Mucosa of stomach (tissue), 1 donor: ENCODE measurements around the gene DNAH10.

Experiments used
- H3K27me3 ChIP-seq: one replicate; pipeline ENCODE4 v1.7.0; 2013; ENCODE audit warnings: mild to moderate bottlenecking, low read length; ENCODE audit not compliant: control insufficient read depth, insufficient read depth
- H3K36me3 ChIP-seq: one replicate; pipeline ENCODE4 v1.7.0; 2013; ENCODE audit warnings: low read length; ENCODE audit not compliant: control insufficient read depth, insufficient read depth
- H3K4me1 ChIP-seq: one replicate; pipeline ENCODE4 v1.7.0; 2013; ENCODE audit warnings: mild to moderate bottlenecking, low read length; ENCODE audit not compliant: control insufficient read depth, insufficient read depth
- H3K4me3 ChIP-seq: one replicate; pipeline ENCODE4 v1.7.0; 2013; ENCODE audit warnings: low read length
- H3K9ac ChIP-seq: one replicate; pipeline ENCODE4 v1.7.0; 2013; ENCODE audit warnings: mild to moderate bottlenecking, low read length, moderate library complexity
- H3K9me3 ChIP-seq: one replicate; pipeline ENCODE4 v1.7.0; 2013; ENCODE audit warnings: mild to moderate bottlenecking, low read length, moderate library complexity; ENCODE audit not compliant: control insufficient read depth
- donor health status: Pancreatic carcinoma.

DNAH10 gene

DNA sequence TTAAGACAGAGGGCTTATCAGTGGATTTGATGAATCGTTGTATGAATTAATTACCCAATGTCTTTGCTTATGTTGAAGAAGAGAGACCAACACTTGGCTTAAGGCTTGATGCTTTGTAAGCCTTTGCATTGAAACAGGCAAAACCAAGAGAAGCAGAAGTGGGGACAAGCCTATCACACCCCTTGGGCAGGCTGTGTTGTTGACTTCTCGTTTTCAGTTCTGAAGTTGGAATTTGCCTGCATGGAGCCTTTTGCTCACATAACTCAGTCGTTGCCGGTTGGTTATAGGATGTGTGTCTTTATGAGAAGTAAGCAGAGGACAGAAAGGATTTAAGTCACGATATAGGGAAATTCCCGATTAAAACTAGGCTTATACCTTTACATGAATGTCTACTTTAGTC is 115.9 kb downstream of the DNAH10 start:
- H3K4me1 ChIP-seq: no peaks in the 10 kb centered on the region
- H3K9me3 ChIP-seq: no peaks in the 10 kb centered on the region
- no peak overlapping the region for H3K4me3 ChIP-seq
- no peak overlapping the region for H3K9ac ChIP-seq
- H3K36me3 ChIP-seq: no peaks in the 10 kb centered on the region
- no peaks in the 10 kb centered on the region for H3K27me3 ChIP-seq

DNA sequence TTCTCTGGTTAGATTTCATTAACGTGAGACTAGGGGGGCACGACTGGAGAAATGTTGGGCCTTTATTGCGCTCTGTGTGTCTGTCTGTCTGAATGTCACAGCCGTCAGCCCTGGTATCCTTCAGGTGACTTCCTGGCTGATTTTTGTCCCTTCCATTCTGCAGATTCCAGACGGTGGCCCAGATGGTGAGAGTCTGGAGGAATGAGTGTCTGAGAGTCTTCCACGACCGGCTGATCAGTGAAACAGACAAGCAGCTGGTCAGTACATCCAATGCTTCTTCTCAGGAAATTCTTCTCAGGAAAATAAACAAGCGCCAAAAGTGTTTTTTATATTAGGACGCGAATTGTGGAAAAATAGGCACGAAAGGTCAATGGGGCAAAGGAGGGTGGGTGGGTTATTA is 117.0 kb downstream of the DNAH10 start:
- Histone ChIP-seq H3K4me3 (no peak overlapping the region), H3K9ac (no peak overlapping the region), H3K36me3 (no peaks in the 10 kb centered on the region), H3K9me3 (no peaks in the 10 kb centered on the region), H3K27me3 (no peaks in the 10 kb centered on the region), H3K4me1 (no peaks in the 10 kb centered on the region)

DNA sequence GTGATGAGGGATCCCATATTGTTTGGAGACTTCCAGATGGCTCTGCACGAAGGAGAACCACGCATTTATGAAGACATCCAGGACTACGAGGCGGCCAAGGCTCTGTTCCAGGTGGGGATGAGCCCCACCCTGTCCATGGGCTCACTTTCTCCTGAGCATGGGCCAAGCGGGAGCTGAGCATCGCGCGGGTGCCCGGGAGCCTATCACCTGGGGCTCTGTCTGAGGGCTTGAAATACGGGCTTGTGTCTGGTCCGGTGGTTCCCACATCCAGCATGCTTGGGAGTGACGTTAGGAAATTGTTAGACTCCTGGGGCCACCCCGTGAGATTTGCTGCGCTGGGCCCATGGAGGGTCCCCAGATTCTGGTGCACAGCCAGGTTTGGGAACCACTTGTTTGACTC is 117.6 kb downstream of the DNAH10 start:
- Histone ChIP-seq H3K9me3 (no peaks in the 10 kb centered on the region), H3K4me1 (no peaks in the 10 kb centered on the region)

DNA sequence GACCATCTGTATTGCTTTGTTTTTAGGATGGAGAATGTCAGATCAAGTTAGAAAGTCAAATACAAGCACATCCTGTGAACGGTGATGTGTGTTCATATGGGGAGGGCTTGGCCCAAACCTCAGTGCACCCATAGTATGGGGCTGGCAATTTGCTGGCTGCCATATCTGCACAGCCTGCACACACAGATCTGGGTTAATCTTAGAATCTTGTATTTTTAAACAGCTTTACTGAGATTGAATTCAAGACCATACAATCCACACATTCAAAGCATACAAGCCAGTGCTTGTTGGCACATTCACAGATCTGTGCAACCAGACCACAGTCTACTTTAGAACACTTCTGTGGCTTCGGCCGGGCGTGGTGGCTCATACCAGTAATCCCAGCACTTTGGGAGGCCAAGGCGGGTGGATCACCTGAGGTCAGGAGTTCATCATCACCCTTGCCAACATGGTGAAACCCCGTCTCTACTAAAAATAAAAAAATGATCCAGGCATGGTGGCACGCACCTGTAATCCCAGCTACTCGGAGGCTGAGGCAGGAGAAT is 120.1 kb downstream of the DNAH10 start:
- Histone ChIP-seq H3K9ac (no peak overlapping the region), H3K9me3 (no peaks in the 10 kb centered on the region), H3K27me3 (no peaks in the 10 kb centered on the region), H3K36me3 (no peaks in the 10 kb centered on the region), H3K4me1 (peaks cover 9% of the 10 kb centered on the region), H3K4me3 (no peak overlapping the region)

More for the DNA sequence above, 117.6 kb downstream of the DNAH10 start:
- Histone ChIP-seq H3K4me3 (no peak overlapping the region), H3K9ac (no peak overlapping the region), H3K36me3 (no peaks in the 10 kb centered on the region), H3K27me3 (no peaks in the 10 kb centered on the region)

DNA sequence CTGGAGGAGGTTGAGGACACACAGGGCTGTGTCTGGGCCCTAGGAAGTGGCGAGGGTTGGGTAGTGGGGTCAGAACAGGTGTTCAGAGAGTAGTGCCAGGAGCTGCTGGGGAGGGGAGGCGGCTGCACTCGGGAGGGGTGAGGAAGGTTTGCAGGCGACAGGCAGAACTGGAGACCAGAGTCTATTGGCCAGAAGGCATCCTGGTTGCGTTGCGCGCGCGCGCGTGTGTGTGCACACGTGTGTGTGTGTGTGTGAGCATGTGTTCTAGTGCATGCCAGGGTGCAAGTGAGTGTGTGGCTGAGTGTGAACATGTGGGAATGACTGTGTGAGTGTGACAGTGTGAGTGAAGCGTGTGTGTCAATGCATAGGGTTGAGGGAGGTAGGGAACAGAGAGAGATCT is 124.2 kb downstream of the DNAH10 start:
- no peak overlapping the region for H3K9ac ChIP-seq
- no peaks in the 10 kb centered on the region for H3K9me3 ChIP-seq
- H3K36me3 ChIP-seq: no peaks in the 10 kb centered on the region
- H3K4me1 ChIP-seq: peaks cover 9% of the 10 kb centered on the region
- H3K4me3 ChIP-seq: no peak overlapping the region
- H3K27me3 ChIP-seq: peaks cover 6% of the 10 kb centered on the region

DNA sequence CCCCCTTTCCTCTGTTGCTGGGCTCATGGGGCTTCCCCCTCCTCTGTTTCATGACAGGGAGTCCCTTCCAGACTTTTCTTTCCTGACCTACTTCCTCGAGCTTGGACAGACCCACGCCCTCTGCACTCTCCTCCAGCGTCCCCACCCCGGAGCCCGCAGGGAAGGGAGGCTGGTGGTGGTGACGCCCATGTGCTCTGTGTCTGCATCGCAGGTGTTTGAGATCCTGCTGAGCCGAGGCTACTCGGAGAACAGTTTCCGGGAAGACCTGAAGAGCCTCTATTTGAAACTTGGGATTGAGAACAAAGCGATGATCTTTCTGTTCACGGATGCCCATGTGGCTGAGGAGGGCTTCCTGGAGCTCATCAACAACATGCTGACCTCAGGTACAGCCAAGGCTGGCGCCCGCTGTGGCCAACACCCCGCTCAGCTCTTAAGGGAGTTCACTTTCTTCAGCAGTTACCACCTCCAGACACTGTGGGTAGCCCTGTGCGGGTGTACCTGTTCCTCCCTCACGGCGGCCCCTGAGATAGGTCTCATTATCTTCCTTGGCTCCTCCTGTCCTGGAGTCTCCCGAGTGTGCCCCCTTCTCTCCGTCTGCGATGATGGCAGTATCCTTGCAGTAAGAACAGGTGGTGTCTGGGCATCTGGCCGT is 125.0 kb downstream of the DNAH10 start:
- Histone ChIP-seq H3K36me3 (no peaks in the 10 kb centered on the region), H3K4me1 (peaks cover 9% of the 10 kb centered on the region), H3K4me3 (no peak overlapping the region), H3K27me3 (peaks cover 8% of the 10 kb centered on the region), H3K9ac (no peak overlapping the region), H3K9me3 (no peaks in the 10 kb centered on the region)

DNA sequence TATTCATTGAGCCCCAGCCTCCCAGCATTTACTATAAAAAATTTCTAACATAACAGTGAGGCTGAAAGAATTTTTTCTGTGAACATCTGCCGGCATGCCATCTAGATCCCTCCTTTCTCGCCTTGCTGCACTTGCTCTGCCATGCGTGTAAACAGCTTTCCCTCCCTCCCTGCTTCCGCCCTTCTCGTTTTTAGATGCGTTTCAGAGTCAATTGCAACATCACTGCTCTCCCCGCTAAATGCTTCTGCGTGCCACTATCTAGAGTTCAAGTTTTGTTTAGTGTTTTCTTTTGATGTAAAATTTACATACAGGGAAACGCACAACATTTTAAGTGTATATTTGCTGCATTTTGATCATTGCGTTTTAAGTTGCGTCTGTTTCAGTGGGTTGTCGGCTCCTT is 126.9 kb downstream of the DNAH10 start:
- H3K9me3 ChIP-seq: no peaks in the 10 kb centered on the region
- peaks cover 16% of the 10 kb centered on the region for H3K27me3 ChIP-seq

DNA sequence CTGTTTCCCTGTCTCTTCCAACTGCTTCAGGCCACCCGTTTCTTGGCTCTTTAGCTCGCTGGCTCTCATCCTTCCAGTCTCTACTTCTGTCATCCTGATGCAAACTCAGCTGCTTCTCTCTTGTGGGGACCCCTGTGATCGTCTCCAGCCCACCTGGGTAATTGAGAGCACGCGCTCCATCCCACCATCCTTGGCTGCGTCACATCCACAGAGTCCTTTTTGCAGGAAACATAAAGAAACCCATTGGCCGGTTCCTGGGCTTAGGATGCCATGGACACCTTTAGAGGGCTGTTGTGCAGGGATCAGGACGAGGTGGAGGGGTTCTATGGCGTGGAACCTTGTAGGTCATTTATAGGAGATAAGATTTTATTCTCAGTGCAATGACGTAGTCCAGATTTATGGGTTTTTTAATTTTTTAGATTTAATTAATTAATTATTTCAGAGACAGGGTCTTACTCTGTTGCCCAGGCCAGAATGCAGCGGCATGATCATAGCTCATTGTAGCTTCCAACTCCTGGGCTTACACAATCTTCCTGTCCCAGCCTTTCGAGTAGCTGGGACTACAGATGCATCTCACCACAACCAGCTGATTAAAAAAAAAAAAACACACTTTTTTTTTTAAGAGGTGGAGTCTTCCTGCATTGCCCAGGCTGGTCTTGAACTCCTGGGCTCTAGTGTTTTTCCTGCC is 127.9 kb downstream of the DNAH10 start:
- H3K9ac ChIP-seq: no peak overlapping the region
- H3K36me3 ChIP-seq: no peaks in the 10 kb centered on the region
- H3K4me1 ChIP-seq: peaks cover 9% of the 10 kb centered on the region
- no peaks in the 10 kb centered on the region for H3K9me3 ChIP-seq
- H3K27me3 ChIP-seq: peaks cover 16% of the 10 kb centered on the region
- no peak overlapping the region for H3K4me3 ChIP-seq

More for the DNA sequence above, 126.9 kb downstream of the DNAH10 start:
- Histone ChIP-seq H3K36me3 (no peaks in the 10 kb centered on the region), H3K4me1 (peaks cover 9% of the 10 kb centered on the region), H3K9ac (no peak overlapping the region), H3K4me3 (no peak overlapping the region)

DNA sequence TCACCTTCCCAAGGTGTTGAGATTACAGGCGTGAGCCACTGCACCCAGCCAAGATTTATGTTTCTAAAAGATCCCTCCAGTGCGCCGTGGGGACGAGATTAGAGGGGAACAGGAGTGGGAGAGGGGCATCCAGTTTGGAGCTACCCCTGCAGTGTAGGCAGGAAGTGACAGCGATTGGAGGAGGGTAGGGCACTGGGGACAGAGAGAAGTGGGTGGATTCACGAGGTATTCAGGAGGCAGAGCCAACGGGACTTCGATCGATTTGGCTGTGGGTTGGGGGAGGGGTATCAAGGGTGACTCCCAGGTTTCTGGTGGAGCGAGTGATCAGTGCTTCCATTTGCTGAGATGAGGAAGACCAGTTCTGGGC is 128.4 kb downstream of the DNAH10 start:
- no peaks in the 10 kb centered on the region for H3K36me3 ChIP-seq
- H3K9me3 ChIP-seq: no peaks in the 10 kb centered on the region
- no peak overlapping the region for H3K9ac ChIP-seq
- H3K27me3 ChIP-seq: peaks cover 16% of the 10 kb centered on the region
- no peak overlapping the region for H3K4me3 ChIP-seq
- peaks cover 9% of the 10 kb centered on the region for H3K4me1 ChIP-seq

DNA sequence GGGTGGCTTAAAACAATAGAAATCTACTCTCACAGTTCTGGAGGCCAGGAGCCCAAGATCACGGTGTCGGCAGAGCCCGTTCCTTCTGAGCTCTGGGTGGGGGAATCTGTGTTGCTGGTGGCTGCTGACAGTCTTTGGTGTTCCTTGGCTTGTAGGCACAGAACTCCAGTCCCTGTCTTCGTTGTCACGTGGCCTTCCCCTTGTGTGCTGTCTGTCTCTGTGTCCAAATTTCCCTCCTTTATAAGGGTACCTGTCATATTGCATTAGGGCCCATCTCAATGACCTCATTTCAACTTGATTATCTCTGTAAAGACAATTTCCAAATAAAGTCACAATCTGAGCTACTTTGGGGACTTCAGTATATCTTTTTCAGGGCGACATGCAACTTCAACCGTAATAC is 128.9 kb downstream of the DNAH10 start:
- Histone ChIP-seq H3K4me1 (peaks cover 9% of the 10 kb centered on the region), H3K36me3 (no peaks in the 10 kb centered on the region), H3K4me3 (no peak overlapping the region), H3K9me3 (no peaks in the 10 kb centered on the region), H3K9ac (no peak overlapping the region), H3K27me3 (peaks cover 16% of the 10 kb centered on the region)

DNA sequence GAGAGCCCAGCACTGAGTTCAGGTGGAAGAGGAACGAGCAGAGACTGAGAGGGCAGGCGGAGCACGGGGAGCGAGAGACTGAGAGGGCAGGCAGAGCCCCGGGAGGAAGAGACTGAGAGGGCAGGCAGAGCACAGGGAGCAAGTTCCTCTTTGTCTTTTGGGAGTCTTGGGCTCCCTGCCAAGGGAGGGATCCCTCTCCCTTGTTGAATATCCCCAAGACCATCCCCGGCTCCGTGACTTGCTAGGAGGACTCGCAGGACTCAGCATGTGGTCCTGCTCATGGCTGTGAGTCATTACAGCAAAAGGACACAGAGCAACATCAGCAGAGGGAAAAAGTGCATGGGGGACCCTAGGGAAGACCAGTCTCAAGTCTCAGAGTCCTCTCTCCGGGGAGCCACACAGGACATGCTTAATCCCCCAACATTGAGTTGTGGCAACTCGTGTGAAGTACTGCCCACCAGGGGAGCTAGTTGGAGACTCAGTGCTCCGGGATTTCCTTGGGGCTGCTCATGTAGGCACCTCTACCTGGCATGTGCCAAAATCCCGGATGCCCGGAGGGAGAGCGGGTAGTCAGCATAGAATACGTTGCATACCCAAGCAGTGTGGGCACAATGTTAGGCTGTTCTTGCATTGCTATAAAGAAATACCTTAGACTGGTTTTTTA is 129.5 kb downstream of the DNAH10 start:
- H3K27me3 ChIP-seq: peaks cover 16% of the 10 kb centered on the region
- H3K9ac ChIP-seq: no peak overlapping the region
- H3K9me3 ChIP-seq: no peaks in the 10 kb centered on the region
- peaks cover 4% of the 10 kb centered on the region for H3K4me1 ChIP-seq
- H3K36me3 ChIP-seq: no peaks in the 10 kb centered on the region
- H3K4me3 ChIP-seq: no peak overlapping the region

DNA sequence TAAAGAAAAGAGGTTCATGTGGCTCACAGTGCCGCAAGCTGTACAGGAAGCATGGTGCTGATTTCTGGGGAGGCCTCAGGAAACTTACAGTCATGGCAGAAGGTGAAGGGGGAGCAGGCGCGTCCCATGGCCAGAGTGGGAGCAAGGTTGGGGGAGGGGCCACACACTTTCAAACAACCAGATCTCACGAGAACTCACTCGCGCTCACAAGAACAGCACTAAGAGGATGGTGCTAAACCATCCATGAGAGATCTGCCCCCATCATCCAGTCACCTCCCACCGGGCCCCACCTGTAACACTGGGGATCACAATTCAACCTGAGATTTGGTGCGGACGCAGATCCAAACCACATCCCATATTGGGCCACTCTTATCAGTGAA is 130.1 kb downstream of the DNAH10 start:
- Histone ChIP-seq H3K4me1 (no peaks in the 10 kb centered on the region), H3K27me3 (peaks cover 16% of the 10 kb centered on the region), H3K9me3 (no peaks in the 10 kb centered on the region), H3K9ac (no peak overlapping the region), H3K36me3 (no peaks in the 10 kb centered on the region), H3K4me3 (no peak overlapping the region)
